Memory B cell (primary cell): Measurements from ENCODE around the gene NF2.
A peak's percentile ranks its signal among the peaks of the same experiment; 100 is the strongest.

ENCODE experiments used
- ATAC-seq: fragments of 150-1000 bp; cut with Tn5 transposase; 2 replicates; pipeline ENCODE4 v1.10.0; 2021; ENCODE audit warnings: low read depth, mild to moderate bottlenecking, moderate library complexity
- DNase-seq, 2 donors: peaks; one replicate each; pipeline ENCODE4 v3.0.0; 2022; ENCODE audit warnings: low spot score in 2 of 2
- H3K27ac Mint-ChIP-seq: one replicate; pipeline ENCODE4 v1.8.0; 2022; ENCODE audit warnings: mild to moderate bottlenecking, moderate library complexity, mixed read lengths
- H3K27me3 Mint-ChIP-seq: one replicate; pipeline ENCODE4 v1.8.0; 2022; ENCODE audit warnings: mixed read lengths
- H3K36me3 Mint-ChIP-seq: one replicate; pipeline ENCODE4 v1.8.0; 2022; ENCODE audit warnings: mild to moderate bottlenecking, mixed read lengths
- H3K4me1 Mint-ChIP-seq: one replicate; pipeline ENCODE4 v1.8.0; 2022; ENCODE audit warnings: mixed read lengths
- H3K4me3 Mint-ChIP-seq: one replicate; pipeline ENCODE4 v1.8.0; 2022; ENCODE audit warnings: mild to moderate bottlenecking, moderate library complexity, mixed read lengths
- H3K9me3 Mint-ChIP-seq: one replicate; pipeline ENCODE4 v1.8.0; 2022; ENCODE audit warnings: mixed read lengths

The NF2 gene

GRCh38 chr22:29609139-29609538, 5.7 kb downstream of the NF2 start:
- no peak for ATAC-seq
- Mint-ChIP-seq H3K27ac (no peak overlapping the region), H3K27me3 (no peaks in the 10 kb centered on the region), H3K4me3 (no peak overlapping the region), H3K36me3 (no peaks in the 10 kb centered on the region), H3K4me1 (peaks cover 7% of the 10 kb centered on the region), H3K9me3 (no peaks in the 10 kb centered on the region)
- DNase-seq: no peak

- Mint-ChIP-seq H3K4me3 (no peak overlapping the region), H3K9me3 (no peaks in the 10 kb centered on the region), H3K36me3 (no peaks in the 10 kb centered on the region), H3K27me3 (no peaks in the 10 kb centered on the region), H3K4me1 (peaks cover 10% of the 10 kb centered on the region), H3K27ac (no peak overlapping the region)
- ATAC-seq (no peak), DNase-seq (no peak)
Observed at GRCh38 chr22:29610780-29611179, 7.3 kb downstream of the NF2 start.

- no peak for DNase-seq
- H3K4me1 Mint-ChIP-seq: peaks cover 23% of the 10 kb centered on the region
- no peak for ATAC-seq
- no peaks in the 10 kb centered on the region for H3K9me3 Mint-ChIP-seq
- no peak overlapping the region for H3K27ac Mint-ChIP-seq
- no peaks in the 10 kb centered on the region for H3K27me3 Mint-ChIP-seq
- H3K36me3 Mint-ChIP-seq: no peaks in the 10 kb centered on the region
- H3K4me3 Mint-ChIP-seq: no peak overlapping the region
Observed at GRCh38 chr22:29615705-29616327, 12.4 kb downstream of the NF2 start.

GRCh38 chr22:29617922-29618629, 14.6 kb downstream of the NF2 start:
- no peaks in the 10 kb centered on the region for H3K27me3 Mint-ChIP-seq
- H3K9me3 Mint-ChIP-seq: no peaks in the 10 kb centered on the region
- H3K4me1 Mint-ChIP-seq: peaks cover 35% of the 10 kb centered on the region
- H3K36me3 Mint-ChIP-seq: no peaks in the 10 kb centered on the region
- ATAC-seq (no peak), DNase-seq (no peak)
- H3K4me3 Mint-ChIP-seq: no peak overlapping the region
- peak overlapping the region; percentile 24 for H3K27ac Mint-ChIP-seq

- no peak for DNase-seq
- peak overlapping the region; percentile 39 for H3K27ac Mint-ChIP-seq
- no peaks in the 10 kb centered on the region for H3K36me3 Mint-ChIP-seq
- no peaks in the 10 kb centered on the region for H3K27me3 Mint-ChIP-seq
- peaks cover 47% of the 10 kb centered on the region for H3K4me1 Mint-ChIP-seq
- no peak for ATAC-seq
- no peak overlapping the region for H3K4me3 Mint-ChIP-seq
- no peaks in the 10 kb centered on the region for H3K9me3 Mint-ChIP-seq
Observed at GRCh38 chr22:29621761-29622526, 18.5 kb downstream of the NF2 start.

GRCh38 chr22:29623059-29623458, 19.6 kb downstream of the NF2 start:
- H3K4me3 Mint-ChIP-seq: no peak overlapping the region
- H3K27me3 Mint-ChIP-seq: no peaks in the 10 kb centered on the region
- no peak for ATAC-seq
- no peaks in the 10 kb centered on the region for H3K9me3 Mint-ChIP-seq
- DNase-seq: no peak
- peaks cover under 1% of the 10 kb centered on the region for H3K36me3 Mint-ChIP-seq
- peaks cover 38% of the 10 kb centered on the region for H3K4me1 Mint-ChIP-seq
- no peak overlapping the region for H3K27ac Mint-ChIP-seq

GRCh38 chr22:29623553-29624169, 20.2 kb downstream of the NF2 start:
- ATAC-seq (no peak), DNase-seq (no peak)
- Mint-ChIP-seq H3K4me3 (no peak overlapping the region), H3K9me3 (no peaks in the 10 kb centered on the region), H3K27me3 (no peaks in the 10 kb centered on the region), H3K4me1 (peaks cover 37% of the 10 kb centered on the region), H3K36me3 (peaks cover 3% of the 10 kb centered on the region), H3K27ac (no peak overlapping the region)

- H3K4me3 Mint-ChIP-seq: no peak overlapping the region
- peak overlapping the region; percentile 15 for H3K27ac Mint-ChIP-seq
- H3K36me3 Mint-ChIP-seq: peaks cover 3% of the 10 kb centered on the region
- no peaks in the 10 kb centered on the region for H3K27me3 Mint-ChIP-seq
- peaks cover 37% of the 10 kb centered on the region for H3K4me1 Mint-ChIP-seq
- ATAC-seq: no peak
- H3K9me3 Mint-ChIP-seq: no peaks in the 10 kb centered on the region
- peak in 1 of 2 donors; percentile 11 for DNase-seq
Observed at GRCh38 chr22:29625090-29625825, 21.8 kb downstream of the NF2 start.

GRCh38 chr22:29626497-29627195, 23.2 kb downstream of the NF2 start:
- no peak for DNase-seq
- H3K27ac Mint-ChIP-seq: no peak overlapping the region
- no peaks in the 10 kb centered on the region for H3K27me3 Mint-ChIP-seq
- H3K4me3 Mint-ChIP-seq: no peak overlapping the region
- H3K36me3 Mint-ChIP-seq: peaks cover 3% of the 10 kb centered on the region
- no peak for ATAC-seq
- peaks cover 36% of the 10 kb centered on the region for H3K4me1 Mint-ChIP-seq
- no peaks in the 10 kb centered on the region for H3K9me3 Mint-ChIP-seq

GRCh38 chr22:29627196-29627535, 23.7 kb downstream of the NF2 start:
- H3K9me3 Mint-ChIP-seq: no peaks in the 10 kb centered on the region
- H3K4me3 Mint-ChIP-seq: no peak overlapping the region
- no peak for DNase-seq
- H3K27ac Mint-ChIP-seq: no peak overlapping the region
- no peaks in the 10 kb centered on the region for H3K27me3 Mint-ChIP-seq
- H3K4me1 Mint-ChIP-seq: peaks cover 35% of the 10 kb centered on the region
- no peak for ATAC-seq
- peaks cover 3% of the 10 kb centered on the region for H3K36me3 Mint-ChIP-seq

- DNase-seq (no peak), ATAC-seq (no peak)
- Mint-ChIP-seq H3K9me3 (no peaks in the 10 kb centered on the region), H3K27ac (no peak overlapping the region), H3K4me3 (no peak overlapping the region), H3K36me3 (peaks cover 4% of the 10 kb centered on the region), H3K27me3 (no peaks in the 10 kb centered on the region), H3K4me1 (peaks cover 32% of the 10 kb centered on the region)
Observed at GRCh38 chr22:29628996-29629902, 25.8 kb downstream of the NF2 start.

- H3K4me3 Mint-ChIP-seq: no peak overlapping the region
- ATAC-seq (no peak), DNase-seq (no peak)
- H3K9me3 Mint-ChIP-seq: no peaks in the 10 kb centered on the region
- H3K36me3 Mint-ChIP-seq: peaks cover 4% of the 10 kb centered on the region
- peaks cover 26% of the 10 kb centered on the region for H3K4me1 Mint-ChIP-seq
- H3K27me3 Mint-ChIP-seq: no peaks in the 10 kb centered on the region
- H3K27ac Mint-ChIP-seq: no peak overlapping the region
Observed at GRCh38 chr22:29629903-29630516, 26.6 kb downstream of the NF2 start.
